A549 (cell line): ENCODE measurements around the gene UMODL1. TPM values are rescaled to one million over a fixed set of nuclear protein-coding genes. Genes with fewer than 3 reads are reported as not detected.

ENCODE experiments used
- ATAC-seq, 2 experiments: fragments of 200-7000 bp in 1 of 2; fragments of >200 bp in 1 of 2; cut with Nextera tagmentation in 1 of 2; cut with Tn5 transposase in 1 of 2; 3 replicates each; pipeline versions ENCODE4 v1.8.0 to v1.9.1; 2018 to 2020; ENCODE audit warnings: mild to moderate bottlenecking in 1 of 2, moderate library complexity in 1 of 2
- CTCF ChIA-PET: fragments of 300-600 bp; sonication (Branson Sonifier 250); formaldehyde crosslinking; extraction: SDS; loops from one replicate; lab custom pipeline; 2021; ENCODE audit warnings: antibody characterized with exemption, inconsistent platforms; lab: Yijun Ruan, JAX
- POLR2A ChIA-PET: fragments of 350-600 bp; formaldehyde crosslinking; extraction: SDS; loops from one replicate; lab custom pipeline; 2021; ENCODE audit warnings: antibody characterized with exemption, inconsistent platforms; lab: Yijun Ruan, JAX
- DNase-seq, 2 experiments: peaks; one replicate each; pipeline versions ENCODE4 v3.0.0 to v3.0.0-alpha.2; 2011 to 2016; ENCODE audit warnings: low read depth in 1 of 2, low spot score in 1 of 2
- FAIRE-seq: peaks from 2 replicates; lab custom pipeline; 2011; peaks lifted over from hg19 to GRCh38; lab: Jason Lieb, UNC
- H3K27ac ChIP-seq, 2 experiments: fragments of >200 bp; sonication (Bioruptor Twin); formaldehyde crosslinking; 3 replicates each; pipeline ENCODE4 v1.5.1; 2016 to 2017
- H3K4me1 ChIP-seq: fragments of >200 bp; sonication (Bioruptor Twin); formaldehyde crosslinking; 3 replicates; pipeline ENCODE4 v1.6.1; 2016
- H3K4me2 ChIP-seq: fragments of >200 bp; sonication (Bioruptor Twin); formaldehyde crosslinking; 3 replicates; pipeline ENCODE4 v1.6.1; 2016
- H3K4me3 ChIP-seq: fragments of >200 bp; sonication (Bioruptor Twin); formaldehyde crosslinking; 3 replicates; pipeline ENCODE4 v1.5.1; 2016
- H3K9me3 ChIP-seq: fragments of >200 bp; sonication (Bioruptor Twin); formaldehyde crosslinking; 3 replicates; pipeline ENCODE4 v1.6.1; 2016
- CHD2 ChIP-seq: fragments of 150-350 bp; IDR thresholded peaks from 2 replicates; pipeline ENCODE4 v1.6.1; 2014; ENCODE audit warnings: low read length; ENCODE audit not compliant: partially characterized antibody
- EHF ChIP-seq: fragments of 250-450 bp; sonication (Bioruptor Pico); IDR thresholded peaks from 2 replicates; pipeline ENCODE4 v1.5.0; 2020; ENCODE audit warnings: mild to moderate bottlenecking
- EP300 ChIP-seq, 2 experiments: fragments of >200 bp; sonication (Bioruptor Twin); formaldehyde crosslinking; IDR thresholded peaks; 2 replicates in 1 of 2; 3 replicates in 1 of 2; pipeline ENCODE4 v1.6.1; 2016 to 2017
- FOSB ChIP-seq: fragments of 250-450 bp; sonication (Bioruptor Pico); IDR thresholded peaks from 2 replicates; pipeline ENCODE4 v1.5.0; 2020; ENCODE audit warnings: mild to moderate bottlenecking, moderate library complexity
- FOSL2 ChIP-seq, 2 experiments: fragments of 450-650 bp in 1 of 2; fragments of >200 bp in 1 of 2; sonication (Bioruptor Twin) in 1 of 2; formaldehyde crosslinking; IDR thresholded peaks; 2 replicates each; pipeline versions ENCODE4 v1.5.0 to v1.6.1; 2016 to 2020; ENCODE audit warnings: mild to moderate bottlenecking in 1 of 2, moderate library complexity in 1 of 2
- FOXS1 ChIP-seq: fragments of 250-450 bp; sonication (Bioruptor Pico); IDR thresholded peaks from 2 replicates; pipeline ENCODE4 v1.5.0; 2020; ENCODE audit warnings: mild to moderate bottlenecking, moderate library complexity
- HDAC2 ChIP-seq: fragments of 200-600 bp; sonication (generic); IDR thresholded peaks from 2 replicates; pipeline ENCODE4 v1.6.1; 2016
- HEYL ChIP-seq: fragments of 250-450 bp; sonication (Bioruptor Pico); IDR thresholded peaks from 2 replicates; pipeline ENCODE4 v1.8.0; 2021; ENCODE audit warnings: mild to moderate bottlenecking, moderate library complexity
- HOXA7 ChIP-seq: fragments of 250-450 bp; sonication (Bioruptor Pico); IDR thresholded peaks from 2 replicates; pipeline ENCODE4 v1.5.0; 2020; ENCODE audit warnings: mild to moderate bottlenecking, moderate library complexity
- HOXB5 ChIP-seq: fragments of 250-450 bp; sonication (Bioruptor Pico); IDR thresholded peaks from 2 replicates; pipeline ENCODE4 v1.5.0; 2020; ENCODE audit warnings: mild to moderate bottlenecking, moderate library complexity
- JUN ChIP-seq, 2 experiments: fragments of >200 bp; sonication (Bioruptor Twin); formaldehyde crosslinking; IDR thresholded peaks; 2 replicates in 1 of 2; 3 replicates in 1 of 2; pipeline ENCODE4 v1.6.1; 2016 to 2017
- JUNB ChIP-seq: fragments of >200 bp; sonication (Bioruptor Twin); formaldehyde crosslinking; IDR thresholded peaks from 2 replicates; pipeline ENCODE4 v1.6.1; 2016
- KDM1A ChIP-seq: fragments of 200-600 bp; sonication (generic); IDR thresholded peaks from 2 replicates; pipeline ENCODE4 v1.6.1; 2016; ENCODE audit warnings: low read depth, mild to moderate bottlenecking
- MAZ ChIP-seq: fragments of 150-350 bp; IDR thresholded peaks from 2 replicates; pipeline ENCODE4 v1.6.1; 2014; ENCODE audit warnings: antibody characterized with exemption, low read depth, low read length, borderline replicate concordance
- POLR2A ChIP-seq: IDR thresholded peaks from 2 replicates; pipeline ENCODE4 v1.6.1; 2012; ENCODE audit warnings: mild to moderate bottlenecking, low read length
- POLR2AphosphoS2 ChIP-seq: conservative IDR thresholded peaks from 2 replicates; pipeline ENCODE4 v1.6.1; 2012; ENCODE audit warnings: low read length, improper control_type of control experiment, inconsistent platforms
- SREBF2 ChIP-seq: fragments of 450-650 bp; IDR thresholded peaks from 2 replicates; pipeline ENCODE4 v1.6.1; 2014; ENCODE audit warnings: mild to moderate bottlenecking, moderate library complexity
- TFCP2L1 ChIP-seq: fragments of 250-450 bp; sonication (Bioruptor Pico); IDR thresholded peaks from 2 replicates; pipeline ENCODE4 v1.5.0; 2021; ENCODE audit warnings: mild to moderate bottlenecking
- ZFP36 ChIP-seq: fragments of 450-650 bp; IDR thresholded peaks from 2 replicates; pipeline ENCODE4 v1.6.1; 2014; ENCODE audit warnings: borderline replicate concordance; ENCODE audit not compliant: partially characterized antibody
- ZNF302 ChIP-seq: fragments of 250-450 bp; sonication (Bioruptor Pico); IDR thresholded peaks from 2 replicates; pipeline ENCODE4 v1.9.0; 2021; ENCODE audit warnings: inconsistent platforms, mild to moderate bottlenecking, moderate library complexity
- WGBS: methylation state at CpG from one replicate; pipeline ENCODE4 v1.1.6; 2017; ENCODE audit errors: missing lambda C conversion rate; 5-methylcytosine and 5-hydroxymethylcytosine counted together
- polyA plus RNA-seq, 4 experiments: library from polyadenylated mRNA; depleted of rRNA in 3 of 4; stranded (reverse); fragments of >200 nt; fragmentation: RNase III in 1 of 4; extraction: RNeasy Plus Mini Kit Qiagen cat#74134 plus additional on column Dnase treatment in 1 of 4; gene quantifications; 2 replicates in 3 of 4; 3 replicates in 1 of 4; pipeline ENCODE4 v1.2.3, GENCODE V29; 2011 to 2017
- TF ChIP-seq, protein P1 (sequence below): fragments of 200-600 bp; sonication (generic); IDR thresholded peaks from 2 replicates; pipeline ENCODE4 v1.6.1; 2016; ENCODE audit warnings: antibody characterized with exemption, mild to moderate bottlenecking, moderate library complexity
- TF ChIP-seq, protein P2 (sequence below): IDR thresholded peaks from 2 replicates; pipeline ENCODE4 v1.6.1; 2012; ENCODE audit warnings: low read depth, borderline replicate concordance
- TF ChIP-seq, protein P3 (sequence below): fragments of 250-450 bp; sonication (Bioruptor Pico); IDR thresholded peaks from 2 replicates; pipeline ENCODE4 v1.5.0; 2020; ENCODE audit warnings: low read depth, mild to moderate bottlenecking, moderate library complexity
- TF ChIP-seq, protein P4 (sequence below): IDR thresholded peaks from 2 replicates; pipeline ENCODE4 v1.6.1; 2012
- TF ChIP-seq, protein P5 (sequence below): fragments of >200 bp; sonication (Bioruptor Twin); formaldehyde crosslinking; IDR thresholded peaks from 3 replicates; pipeline ENCODE4 v1.6.1; 2016

Gene UMODL1
- polyA plus RNA-seq, 2 of the 4 experiments (the other 2 are of a cell fraction): not detected

DNA sequence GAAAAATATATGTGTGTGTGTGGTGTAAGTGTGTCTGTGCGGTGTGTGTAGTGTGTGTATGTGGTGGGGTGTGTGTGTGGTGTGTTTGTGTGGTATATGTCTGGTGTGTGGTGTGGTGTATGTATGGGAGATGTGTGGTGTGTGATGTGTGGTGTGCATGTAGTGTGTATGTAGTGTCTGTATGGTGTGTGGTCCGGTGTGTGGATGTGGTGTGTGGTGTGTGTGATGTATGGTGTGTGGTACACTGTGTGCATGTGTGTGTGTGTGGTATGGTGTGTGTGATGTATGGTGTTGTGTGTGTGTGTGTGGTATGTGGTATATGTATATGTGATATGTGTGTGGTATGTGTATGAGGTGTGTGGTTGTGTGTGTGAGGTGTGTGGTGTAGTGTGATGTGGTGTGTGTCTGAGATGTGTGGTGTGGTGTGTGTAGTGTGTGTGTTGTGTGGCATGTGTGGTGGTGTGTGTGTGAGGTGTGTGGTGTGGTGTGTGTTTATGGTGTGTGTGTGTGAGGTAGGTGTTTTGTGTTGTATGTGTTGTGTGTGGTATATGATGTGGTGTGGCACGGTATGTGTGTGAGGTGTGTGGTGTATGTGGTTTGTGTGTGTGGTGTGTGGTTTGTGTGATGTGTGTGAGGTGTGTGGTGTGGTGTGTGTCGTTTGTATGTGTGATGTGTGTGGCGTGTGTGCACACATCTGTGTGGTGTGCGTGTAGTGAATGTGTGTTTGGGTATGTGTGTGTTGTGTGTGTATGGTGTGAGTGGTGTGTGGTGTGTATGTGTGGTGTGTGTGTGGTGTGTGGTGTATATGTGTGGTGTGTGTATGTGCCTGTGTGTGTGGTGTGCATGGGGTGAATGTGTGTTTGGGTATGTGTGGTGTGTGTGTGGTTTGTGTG, 112.5 kb downstream of the UMODL1 start:
- TF ChIP-seq JUN (IDR thresholded peaks at IDR 0.05) (no peak), FOSL2 (IDR thresholded peaks at IDR 0.05) (no peak), FOSL2 (CRISPR knock-in tag; IDR thresholded peaks at IDR 0.05) (no peak), ZFP36 (no peak), JUNB (no peak), TFCP2L1 (CRISPR knock-in tag) (no peak), HOXB5 (no peak), CHD2 (no peak), HOXA7 (CRISPR knock-in tag) (no peak), SREBF2 (no peak), HDAC2 (no peak), POLR2A (no peak)
- TF ChIP-seq, protein P1, sequence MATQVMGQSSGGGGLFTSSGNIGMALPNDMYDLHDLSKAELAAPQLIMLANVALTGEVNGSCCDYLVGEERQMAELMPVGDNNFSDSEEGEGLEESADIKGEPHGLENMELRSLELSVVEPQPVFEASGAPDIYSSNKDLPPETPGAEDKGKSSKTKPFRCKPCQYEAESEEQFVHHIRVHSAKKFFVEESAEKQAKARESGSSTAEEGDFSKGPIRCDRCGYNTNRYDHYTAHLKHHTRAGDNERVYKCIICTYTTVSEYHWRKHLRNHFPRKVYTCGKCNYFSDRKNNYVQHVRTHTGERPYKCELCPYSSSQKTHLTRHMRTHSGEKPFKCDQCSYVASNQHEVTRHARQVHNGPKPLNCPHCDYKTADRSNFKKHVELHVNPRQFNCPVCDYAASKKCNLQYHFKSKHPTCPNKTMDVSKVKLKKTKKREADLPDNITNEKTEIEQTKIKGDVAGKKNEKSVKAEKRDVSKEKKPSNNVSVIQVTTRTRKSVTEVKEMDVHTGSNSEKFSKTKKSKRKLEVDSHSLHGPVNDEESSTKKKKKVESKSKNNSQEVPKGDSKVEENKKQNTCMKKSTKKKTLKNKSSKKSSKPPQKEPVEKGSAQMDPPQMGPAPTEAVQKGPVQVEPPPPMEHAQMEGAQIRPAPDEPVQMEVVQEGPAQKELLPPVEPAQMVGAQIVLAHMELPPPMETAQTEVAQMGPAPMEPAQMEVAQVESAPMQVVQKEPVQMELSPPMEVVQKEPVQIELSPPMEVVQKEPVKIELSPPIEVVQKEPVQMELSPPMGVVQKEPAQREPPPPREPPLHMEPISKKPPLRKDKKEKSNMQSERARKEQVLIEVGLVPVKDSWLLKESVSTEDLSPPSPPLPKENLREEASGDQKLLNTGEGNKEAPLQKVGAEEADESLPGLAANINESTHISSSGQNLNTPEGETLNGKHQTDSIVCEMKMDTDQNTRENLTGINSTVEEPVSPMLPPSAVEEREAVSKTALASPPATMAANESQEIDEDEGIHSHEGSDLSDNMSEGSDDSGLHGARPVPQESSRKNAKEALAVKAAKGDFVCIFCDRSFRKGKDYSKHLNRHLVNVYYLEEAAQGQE: no peak
- TF ChIP-seq, protein P2, sequence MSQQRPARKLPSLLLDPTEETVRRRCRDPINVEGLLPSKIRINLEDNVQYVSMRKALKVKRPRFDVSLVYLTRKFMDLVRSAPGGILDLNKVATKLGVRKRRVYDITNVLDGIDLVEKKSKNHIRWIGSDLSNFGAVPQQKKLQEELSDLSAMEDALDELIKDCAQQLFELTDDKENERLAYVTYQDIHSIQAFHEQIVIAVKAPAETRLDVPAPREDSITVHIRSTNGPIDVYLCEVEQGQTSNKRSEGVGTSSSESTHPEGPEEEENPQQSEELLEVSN: no peak
- ChIA-PET CTCF (interaction anchor here (0.8 kb wide), 1 partner anchor 38 kb away, joined by 3 read pairs; no protein-coding TSS in a partner anchor), POLR2A (no interaction called here)
- ATAC-seq (no peak), DNase-seq (no peak), FAIRE-seq (no peak)
- H3K4me3 ChIP-seq: no peak overlapping the region
- no peaks in the 10 kb centered on the region for H3K9me3 ChIP-seq
- no peaks in the 10 kb centered on the region for H3K4me1 ChIP-seq
- WGBS: 65% methylated on average over 6 of the region's 6 CpGs
- no peak overlapping the region for H3K27ac ChIP-seq
- H3K4me2 ChIP-seq: no peak overlapping the region

DNA sequence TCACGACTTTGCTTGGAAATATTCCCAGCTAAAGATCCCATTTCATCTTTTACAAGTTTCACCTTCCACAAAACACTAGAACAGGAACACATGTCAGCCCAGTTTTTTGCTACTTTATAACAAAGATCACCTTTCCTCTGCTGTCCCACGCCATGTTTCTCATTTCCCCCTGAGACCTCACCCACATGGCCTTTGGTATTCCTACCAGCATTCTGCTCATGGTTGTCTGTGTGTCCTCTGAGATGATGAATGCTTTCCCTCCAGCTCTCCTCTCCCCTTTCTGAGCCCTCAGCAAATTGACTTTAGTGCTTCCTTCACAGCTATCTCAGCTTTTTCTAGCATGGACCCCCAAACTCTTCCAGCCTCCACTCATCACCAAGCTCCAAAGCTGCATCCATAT, 115.5 kb downstream of the UMODL1 start:
- WGBS: 43% methylated on average over 2 of the region's 2 CpGs

More for the DNA sequence above, 115.5 kb downstream of the UMODL1 start:
- DNase-seq (no peak), FAIRE-seq (no peak), ATAC-seq (no peak)
- no peaks in the 10 kb centered on the region for H3K9me3 ChIP-seq
- no peak overlapping the region for H3K4me2 ChIP-seq
- TF ChIP-seq CHD2 (no peak), FOSB (CRISPR knock-in tag) (no peak), TFCP2L1 (CRISPR knock-in tag) (no peak), HEYL (CRISPR knock-in tag) (no peak), SREBF2 (no peak), JUN (IDR thresholded peaks at IDR 0.05) (no peak), FOXS1 (CRISPR knock-in tag) (no peak), MAZ (no peak), KDM1A (no peak), EP300 (IDR thresholded peaks at IDR 0.05) (no peak), EHF (no peak), POLR2AphosphoS2 (no peak), ZNF302 (CRISPR knock-in tag) (no peak)
- TF ChIP-seq, protein P3, sequence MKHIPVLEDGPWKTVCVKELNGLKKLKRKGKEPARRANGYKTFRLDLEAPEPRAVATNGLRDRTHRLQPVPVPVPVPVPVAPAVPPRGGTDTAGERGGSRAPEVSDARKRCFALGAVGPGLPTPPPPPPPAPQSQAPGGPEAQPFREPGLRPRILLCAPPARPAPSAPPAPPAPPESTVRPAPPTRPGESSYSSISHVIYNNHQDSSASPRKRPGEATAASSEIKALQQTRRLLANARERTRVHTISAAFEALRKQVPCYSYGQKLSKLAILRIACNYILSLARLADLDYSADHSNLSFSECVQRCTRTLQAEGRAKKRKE (CRISPR knock-in tag): no peak
- TF ChIP-seq, protein P4, sequence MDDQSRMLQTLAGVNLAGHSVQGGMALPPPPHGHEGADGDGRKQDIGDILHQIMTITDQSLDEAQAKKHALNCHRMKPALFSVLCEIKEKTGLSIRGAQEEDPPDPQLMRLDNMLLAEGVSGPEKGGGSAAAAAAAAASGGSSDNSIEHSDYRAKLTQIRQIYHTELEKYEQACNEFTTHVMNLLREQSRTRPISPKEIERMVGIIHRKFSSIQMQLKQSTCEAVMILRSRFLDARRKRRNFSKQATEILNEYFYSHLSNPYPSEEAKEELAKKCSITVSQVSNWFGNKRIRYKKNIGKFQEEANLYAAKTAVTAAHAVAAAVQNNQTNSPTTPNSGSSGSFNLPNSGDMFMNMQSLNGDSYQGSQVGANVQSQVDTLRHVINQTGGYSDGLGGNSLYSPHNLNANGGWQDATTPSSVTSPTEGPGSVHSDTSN: no peak
- TF ChIP-seq, protein P5, sequence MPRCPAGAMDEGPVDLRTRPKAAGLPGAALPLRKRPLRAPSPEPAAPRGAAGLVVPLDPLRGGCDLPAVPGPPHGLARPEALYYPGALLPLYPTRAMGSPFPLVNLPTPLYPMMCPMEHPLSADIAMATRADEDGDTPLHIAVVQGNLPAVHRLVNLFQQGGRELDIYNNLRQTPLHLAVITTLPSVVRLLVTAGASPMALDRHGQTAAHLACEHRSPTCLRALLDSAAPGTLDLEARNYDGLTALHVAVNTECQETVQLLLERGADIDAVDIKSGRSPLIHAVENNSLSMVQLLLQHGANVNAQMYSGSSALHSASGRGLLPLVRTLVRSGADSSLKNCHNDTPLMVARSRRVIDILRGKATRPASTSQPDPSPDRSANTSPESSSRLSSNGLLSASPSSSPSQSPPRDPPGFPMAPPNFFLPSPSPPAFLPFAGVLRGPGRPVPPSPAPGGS: no peak
- no peak overlapping the region for H3K4me3 ChIP-seq
- POLR2A ChIA-PET: no interaction called here
- H3K4me1 ChIP-seq: no peaks in the 10 kb centered on the region
- no peak overlapping the region for H3K27ac ChIP-seq
- CTCF ChIA-PET: no interaction called here
